GM19328 (cell line): Measurements from ENCODE around the gene CRYBA4.
"Not testable (repeated sequence)": the region's sequence is repeated elsewhere in the genome, so short reads cannot be mapped to it uniquely, and the experiment has no call there.

Experiments
- ATAC-seq: cut with Tn5 transposase; IDR thresholded peaks from one replicate; pipeline ENCODE4 v1.9.1; 2021; ENCODE audit warnings: mild to moderate bottlenecking, moderate library complexity; ENCODE audit not compliant: unreplicated experiment

The CRYBA4 gene

DNA sequence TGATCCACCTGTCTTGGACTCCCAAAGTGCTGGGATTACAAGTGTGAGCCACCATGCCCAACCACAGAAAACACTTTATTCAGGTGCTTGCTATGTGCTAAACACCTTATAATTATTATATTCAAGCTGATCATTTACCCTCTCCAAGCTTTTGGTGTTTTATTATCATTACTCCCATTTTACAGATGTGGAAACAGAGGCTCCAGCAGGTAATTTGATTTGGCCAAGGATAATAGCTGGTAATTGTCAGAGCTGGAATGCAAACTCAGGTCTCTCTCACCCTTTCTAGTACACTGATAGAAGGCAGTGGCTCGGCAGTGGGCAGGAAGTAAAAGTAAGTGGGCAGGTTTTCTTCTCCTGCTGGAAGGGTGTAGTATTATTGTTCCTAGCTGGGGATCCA, 28.0 kb upstream of the CRYBA4 start:
- no peak for ATAC-seq

DNA sequence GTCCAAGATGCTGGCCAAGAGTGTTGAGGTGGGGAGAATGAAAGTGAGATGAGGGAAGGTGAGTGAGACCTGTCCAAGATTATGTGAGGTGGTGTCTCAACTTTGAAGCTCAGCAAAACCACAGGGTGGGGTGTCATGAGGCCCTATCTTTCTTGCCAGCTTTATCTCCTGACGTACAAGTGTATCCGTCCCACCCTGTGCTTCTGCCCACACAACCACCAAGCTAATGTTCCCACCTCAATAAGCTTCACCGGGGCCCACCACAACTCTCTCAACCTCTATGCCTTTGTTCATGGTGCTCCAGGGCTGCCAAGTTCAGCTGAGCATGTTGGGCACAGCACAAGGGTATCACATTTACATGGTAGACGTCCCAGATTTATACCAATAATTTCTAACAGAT, 24.7 kb upstream of the CRYBA4 start:
- ATAC-seq: no peak

DNA sequence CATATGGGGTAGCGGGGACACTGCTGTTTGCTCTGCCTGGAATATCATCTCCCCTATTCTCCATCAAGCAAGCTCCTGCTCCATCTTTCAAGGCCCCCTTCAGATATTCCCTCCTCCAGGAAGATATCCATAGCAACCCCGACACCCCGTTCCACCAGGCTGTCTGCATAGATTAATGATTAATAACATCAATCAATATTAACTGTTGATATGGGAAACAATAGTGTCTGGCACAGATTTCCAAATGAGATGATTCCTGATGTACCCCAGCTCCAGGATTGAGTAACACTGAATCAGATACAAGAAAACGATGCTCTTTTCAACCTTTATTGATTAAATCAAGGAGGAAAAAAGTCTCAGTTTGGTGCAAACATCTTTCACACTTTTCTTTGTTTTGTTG, 24.3 kb upstream of the CRYBA4 start:
- ATAC-seq: no peak

DNA sequence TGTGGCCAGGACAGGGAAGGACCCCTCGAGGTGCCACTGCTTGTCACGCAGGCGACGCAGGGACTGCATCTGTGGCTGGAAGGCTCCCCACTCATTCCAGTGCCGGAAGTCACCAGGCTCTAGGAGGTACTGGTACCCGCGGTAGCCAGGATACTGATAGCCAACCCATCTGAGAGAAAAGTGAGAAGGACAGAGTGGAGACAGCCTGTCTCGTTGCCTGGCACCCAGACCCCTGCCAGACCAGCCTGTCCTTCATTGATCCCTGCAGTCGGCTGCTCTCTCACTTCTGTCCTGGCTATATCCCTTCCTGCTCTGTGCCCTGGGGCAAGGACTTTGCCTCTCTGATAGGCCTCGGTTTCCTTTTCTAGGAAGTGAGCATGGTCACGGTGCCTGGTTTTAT, 22.3 kb upstream of the CRYBA4 start:
- no peak for ATAC-seq

DNA sequence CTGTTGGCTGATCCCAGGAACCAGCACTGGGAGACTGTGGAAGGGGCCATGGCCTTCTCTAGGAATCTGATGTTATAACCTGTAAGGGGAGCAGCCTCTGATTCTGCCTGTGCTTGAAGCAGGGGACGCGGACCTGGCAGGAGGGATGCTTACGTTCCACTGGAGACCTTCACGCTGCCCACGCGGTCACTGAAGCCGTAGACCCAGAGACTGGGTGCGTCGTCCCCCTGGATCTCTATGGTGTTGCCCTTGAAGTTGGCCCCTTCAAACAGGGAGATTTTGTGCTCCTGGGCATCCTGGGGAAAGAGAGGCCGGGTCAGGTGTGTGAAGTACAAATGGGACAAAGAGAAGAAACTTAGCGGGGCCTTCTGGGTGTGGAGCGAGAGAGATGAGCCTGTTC, 20.0 kb upstream of the CRYBA4 start:
- ATAC-seq: no peak

DNA sequence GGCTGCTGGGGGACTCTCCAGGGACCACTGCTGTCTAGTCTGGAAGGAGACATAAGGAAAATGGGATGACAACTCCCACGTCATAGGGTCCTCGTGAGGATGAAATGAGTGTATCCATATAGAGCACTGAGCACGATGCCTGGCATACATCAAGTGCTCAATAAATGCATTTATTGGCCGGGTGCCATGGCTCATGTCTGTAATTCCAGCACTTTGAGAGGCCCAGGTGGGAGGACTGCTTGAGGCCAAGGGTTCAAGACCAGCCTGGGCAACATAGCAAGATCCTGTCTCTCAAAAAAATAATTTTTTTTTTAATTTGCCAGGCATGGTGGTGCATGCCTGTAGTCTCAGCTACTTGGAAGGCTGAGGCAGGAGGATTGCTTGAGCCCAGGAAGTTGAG, 19.6 kb upstream of the CRYBA4 start:
- ATAC-seq: no peak

DNA sequence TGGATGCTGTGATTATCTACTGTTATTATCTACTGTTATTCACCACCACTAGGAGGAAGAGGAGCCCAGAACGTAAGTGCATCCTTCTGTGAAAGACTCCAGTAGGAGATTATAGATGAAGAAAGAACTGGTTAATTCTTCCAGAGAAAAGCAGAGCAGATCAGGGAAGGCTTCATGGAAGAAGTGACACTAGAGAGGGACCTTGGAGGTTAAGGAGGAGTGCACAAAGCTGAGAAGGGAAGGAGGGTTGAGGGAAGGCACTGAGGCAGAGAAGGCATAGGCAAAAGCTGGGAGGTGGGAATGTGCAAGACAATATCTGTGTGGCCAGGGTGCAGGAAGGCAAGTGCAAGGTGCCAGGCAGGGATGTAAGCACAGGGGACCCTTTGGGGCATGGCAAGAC, 17.4 kb upstream of the CRYBA4 start:
- no peak for ATAC-seq

DNA sequence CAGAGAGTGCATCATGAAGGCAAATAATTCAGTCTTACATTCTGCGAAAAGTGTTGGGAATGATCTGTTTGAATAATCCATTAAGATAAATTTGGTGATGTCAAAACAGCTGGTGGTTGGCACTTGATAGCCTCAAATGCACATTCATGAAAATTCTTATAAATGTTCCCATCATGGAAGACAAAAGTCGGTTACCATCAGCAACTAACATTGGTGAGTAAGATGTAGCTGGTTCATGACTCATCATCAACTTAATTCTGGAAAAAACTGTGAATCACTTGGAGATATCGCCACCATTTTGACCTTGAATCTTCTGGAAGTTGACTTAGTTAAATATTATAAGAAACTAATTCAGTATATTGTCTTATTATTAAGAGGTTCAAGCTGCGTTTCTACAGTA, 15.2 kb upstream of the CRYBA4 start:
- no peak for ATAC-seq

DNA sequence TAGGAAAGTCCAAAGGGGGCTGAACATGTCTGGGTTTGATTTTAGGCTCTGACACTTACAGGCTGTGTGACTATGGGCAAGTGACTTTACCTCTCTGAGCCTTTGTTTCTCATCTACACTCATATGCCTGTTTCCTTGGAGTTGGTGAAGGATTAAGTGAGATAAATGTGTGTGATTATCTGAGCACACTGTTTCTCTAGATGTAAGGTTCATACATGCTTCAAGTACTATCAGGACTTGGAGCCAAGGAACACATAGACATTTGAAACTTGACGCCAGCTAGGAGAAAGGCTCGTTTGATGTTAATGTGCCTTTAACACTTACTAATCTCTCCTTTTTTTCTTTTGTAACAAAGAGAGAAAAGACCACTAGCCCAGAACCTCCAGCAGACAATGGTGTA, 13.6 kb upstream of the CRYBA4 start:
- ATAC-seq: no peak

DNA sequence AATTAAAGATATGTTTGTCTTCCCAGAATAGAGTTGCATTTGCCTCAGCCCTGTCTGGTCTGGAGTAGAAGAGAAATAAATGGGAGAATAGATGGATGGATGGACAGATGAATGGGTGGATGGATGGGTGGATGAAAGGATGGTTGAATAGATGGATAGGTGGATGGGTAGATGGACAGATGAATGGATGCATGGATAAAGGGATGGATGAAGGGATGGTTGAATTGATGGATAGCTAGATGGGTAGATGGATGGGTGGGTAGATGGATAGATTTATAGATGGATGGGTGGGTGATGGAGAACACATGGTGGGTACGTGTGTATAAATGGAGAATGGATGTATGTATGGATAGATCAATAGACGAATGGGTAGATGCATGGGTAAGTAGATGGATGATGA, 12.5 kb upstream of the CRYBA4 start:
- no peak for ATAC-seq

DNA sequence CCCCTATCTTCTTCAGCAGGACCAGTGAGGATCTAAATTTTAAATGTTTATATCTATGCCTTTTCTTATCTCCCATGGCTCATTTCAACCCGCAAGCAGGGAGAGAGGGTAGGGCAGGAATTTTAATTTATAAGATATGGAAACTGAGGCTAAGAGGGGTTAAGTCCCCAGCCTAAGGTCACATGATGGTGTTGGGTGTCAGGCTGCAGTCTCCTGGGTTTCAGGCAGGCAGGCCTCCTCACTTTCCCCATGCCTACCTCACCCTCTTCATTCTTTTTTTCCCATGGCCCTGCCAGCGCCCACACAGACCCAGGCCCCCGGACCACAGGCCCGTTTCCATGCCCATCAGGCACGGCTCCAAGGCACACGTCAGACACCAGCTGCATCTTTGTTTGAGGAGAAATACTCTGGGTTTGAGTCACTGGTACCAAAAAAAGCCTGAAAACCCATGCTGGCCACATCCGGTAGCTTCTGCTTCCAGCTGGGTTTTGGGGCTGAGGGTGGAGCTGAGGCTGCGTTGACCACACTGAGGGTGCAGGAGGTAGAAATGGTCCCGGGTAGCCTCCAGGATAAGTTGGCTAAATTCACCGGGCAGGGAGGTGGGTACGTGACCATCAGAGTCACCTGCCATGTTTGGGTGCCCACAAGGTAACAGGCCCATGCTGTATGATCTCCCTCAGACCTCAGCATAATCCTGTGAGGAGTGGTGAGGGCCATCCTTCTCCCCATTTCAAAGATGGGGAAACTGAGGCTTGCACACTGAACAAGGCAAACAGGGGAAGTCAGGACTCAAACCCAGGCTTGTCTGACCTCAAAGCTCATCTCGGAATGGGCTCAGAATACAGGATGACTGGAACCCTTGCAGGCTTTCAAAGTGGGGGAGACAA, 11.4 kb upstream of the CRYBA4 start:
- peak; percentile 53 for ATAC-seq

DNA sequence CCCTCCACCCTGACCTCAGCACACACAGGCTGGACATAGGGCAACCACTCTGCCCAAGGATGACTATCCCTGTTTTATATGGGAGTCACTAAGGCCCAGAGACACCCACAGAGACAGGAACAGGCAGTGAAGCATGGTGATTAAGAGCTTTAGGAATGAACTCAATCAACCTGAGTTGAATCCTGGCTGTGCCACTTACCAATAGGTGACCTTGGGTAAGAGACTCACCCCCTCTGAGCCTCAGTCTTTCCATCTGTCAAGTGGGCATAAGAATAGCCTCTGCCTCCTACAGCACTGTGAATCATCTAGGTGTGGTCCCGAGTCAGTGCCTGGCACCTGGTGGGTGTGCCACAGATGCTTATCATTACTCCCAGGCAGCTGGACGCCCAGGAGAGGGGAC, 10.8 kb upstream of the CRYBA4 start:
- no peak for ATAC-seq

DNA sequence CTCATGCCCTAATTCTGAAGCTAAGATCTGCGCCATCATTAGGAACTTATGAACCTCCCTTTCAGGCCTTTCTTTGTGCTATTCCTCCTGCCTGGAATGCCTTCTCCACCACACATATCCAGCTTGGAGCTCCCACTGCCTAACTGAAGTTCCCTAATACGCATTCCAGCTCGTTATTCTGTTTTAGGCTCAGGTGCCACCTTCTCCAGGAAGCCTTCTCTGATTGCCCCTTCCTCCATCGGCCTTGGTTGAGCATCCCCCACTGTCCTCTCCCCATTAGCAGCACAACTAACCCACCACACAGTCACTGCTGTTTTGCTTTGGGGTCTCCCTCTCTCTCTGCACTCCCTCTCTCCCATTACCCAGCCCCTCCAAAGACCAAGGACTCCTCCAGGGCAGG, 9.1 kb upstream of the CRYBA4 start:
- ATAC-seq: no peak

DNA sequence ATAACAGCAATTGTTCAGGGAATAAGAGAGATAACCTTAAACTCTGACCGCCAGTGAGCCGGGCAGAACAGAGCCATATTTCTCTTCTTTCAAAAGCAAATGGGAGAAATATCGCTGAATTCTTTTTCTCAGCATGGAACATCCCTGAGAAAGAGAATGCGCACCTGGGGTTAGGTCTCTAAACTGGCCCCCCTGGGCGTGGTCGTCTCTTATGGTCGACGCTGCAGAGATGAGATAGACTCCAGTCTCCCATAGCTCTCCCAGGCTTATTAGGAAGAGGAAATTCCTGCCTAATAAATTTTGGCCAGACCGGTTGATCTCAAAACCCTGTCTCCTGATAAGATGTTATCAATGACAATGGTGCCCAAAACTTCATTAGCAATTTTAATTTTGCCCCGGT, 8.0 kb upstream of the CRYBA4 start:
- not testable (repeated sequence) for ATAC-seq

DNA sequence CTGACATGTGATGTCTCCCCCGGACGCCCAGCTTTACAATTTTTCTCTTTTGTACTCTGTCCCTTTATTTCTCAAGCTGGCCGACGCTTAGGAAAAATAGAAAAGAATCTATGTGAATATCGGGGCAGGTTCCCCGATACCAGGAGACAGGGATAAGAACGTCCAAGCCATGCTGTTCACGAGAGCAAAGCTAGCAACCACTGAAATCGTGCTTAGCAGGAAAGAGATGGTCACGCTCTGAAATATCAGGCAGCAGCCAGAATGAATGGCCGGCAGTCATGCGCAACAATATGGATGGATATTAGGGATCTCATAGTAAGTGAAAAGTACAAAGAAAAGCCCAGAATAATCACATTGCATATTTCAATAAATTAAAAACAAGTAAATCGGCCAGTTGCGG, 7.4 kb upstream of the CRYBA4 start:
- no peak for ATAC-seq

DNA sequence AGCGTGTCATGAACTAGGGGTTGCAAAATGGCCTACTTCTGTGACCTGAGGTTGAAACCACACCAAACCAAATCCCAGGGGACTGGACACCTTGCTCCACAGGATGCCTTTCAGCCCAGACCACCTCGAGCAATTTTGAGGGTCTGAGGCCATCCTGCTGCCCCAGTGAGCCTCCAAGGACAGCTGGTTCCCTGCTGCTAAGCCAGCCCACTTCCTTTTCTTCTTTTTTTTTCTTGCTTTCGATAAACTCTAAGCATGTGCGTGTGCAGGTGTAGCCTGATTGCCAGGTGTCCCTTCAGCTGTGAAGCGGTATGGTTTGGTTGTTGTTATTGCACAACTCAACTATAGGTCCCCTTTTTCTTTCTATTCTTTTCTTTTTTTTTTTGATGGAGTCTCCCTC, 6.6 kb upstream of the CRYBA4 start:
- ATAC-seq: no peak

DNA sequence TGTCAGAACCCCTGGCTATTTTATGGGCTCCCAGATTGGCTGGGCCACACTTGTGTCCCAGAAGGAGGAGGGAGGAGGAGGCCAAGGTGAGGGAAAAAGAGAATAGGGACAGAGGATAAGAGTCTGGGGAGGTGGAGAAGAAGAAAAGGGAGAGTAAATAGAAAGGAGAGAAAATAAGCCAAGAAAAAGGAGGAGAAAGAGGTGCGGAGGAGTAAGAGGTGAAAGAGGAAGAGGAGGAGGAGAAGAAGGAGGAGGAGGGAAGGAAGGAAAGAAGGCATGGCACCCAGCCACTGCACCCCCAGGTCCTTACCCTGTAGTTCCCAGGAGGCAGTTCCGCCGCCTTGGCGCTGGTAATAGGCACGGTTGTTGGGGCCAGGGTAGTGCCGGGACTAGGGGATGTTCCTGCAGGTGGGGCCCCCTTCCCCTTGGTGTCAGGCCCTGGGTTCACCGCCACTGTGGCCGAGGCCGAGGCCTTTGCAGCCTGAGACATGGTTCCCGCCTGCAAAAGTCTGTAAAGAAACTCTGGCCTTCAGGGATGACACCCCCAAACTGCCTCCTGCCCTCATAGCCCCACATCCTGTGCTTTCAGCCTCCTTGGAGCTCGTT, 5.8 kb upstream of the CRYBA4 start:
- no peak for ATAC-seq

DNA sequence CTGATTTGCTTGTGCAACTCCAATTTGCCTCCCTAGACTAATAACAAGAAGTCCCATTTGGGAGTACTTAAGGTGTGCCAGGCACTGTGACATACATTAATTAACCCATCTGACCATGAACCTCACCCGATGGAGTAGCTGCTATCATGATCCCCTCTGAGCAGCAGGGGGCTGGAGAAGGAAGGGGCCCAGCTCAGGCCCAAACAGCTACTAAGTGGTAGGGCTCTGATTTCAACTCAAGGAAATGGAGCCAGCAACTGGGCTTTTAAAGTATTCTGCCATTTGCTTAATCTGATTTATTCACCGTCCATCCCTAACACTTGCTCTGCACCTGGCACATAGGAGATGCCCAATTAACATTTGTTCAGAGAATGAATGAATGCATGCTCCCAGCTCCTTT, 5.1 kb upstream of the CRYBA4 start:
- ATAC-seq: no peak

DNA sequence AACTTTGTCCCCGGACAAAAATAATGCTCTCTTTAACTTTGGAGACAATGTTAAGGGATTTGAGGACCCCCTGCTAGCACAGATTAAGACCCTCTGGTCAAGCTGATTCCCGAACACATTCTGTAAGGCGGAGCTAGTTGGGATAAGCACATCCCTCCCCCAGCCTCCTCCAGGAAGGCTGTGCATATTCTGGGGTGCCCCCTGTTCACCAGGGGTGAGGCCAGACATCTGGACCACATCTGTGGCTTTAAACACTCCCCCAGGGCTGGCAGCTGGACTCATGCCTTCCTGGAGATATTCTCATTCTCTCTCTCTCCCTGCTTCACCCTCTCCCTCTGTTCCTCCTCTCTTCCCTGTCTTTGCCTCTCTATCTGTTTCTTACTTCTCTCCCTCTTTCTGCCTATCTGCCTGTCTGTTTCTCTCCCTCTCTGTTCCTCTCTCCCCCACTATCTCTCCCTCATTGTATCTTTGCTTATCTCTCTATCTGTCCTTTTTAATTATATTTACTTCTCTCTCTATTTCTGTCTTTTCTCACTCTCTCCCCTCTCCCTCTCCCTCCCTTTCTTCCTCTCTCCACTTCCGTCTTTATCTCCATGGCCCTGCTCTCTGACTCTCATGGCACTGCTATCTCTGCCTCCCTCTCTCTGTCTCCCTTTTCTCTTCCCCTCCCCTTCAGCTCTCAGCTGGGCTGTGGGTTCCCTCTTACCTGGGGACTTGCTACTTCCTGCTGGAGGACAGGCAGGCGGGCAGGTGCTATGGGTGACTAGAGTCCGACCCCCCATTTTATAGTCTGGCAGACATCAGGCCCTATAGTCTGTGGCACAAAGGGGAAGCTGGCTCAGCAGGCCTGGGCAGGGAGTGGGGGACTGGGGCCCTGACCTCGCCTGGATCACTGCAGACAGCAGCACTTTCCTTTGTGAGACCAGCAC, 4.2 kb upstream of the CRYBA4 start, which contains the start of gene CRYBB1:
Gene CRYBB1, minus strand, starts transcription at position 757 of the 929 bp plus-strand sequence. CDS start 1,708 bp downstream, outside the sequence.
- no peak for ATAC-seq

DNA sequence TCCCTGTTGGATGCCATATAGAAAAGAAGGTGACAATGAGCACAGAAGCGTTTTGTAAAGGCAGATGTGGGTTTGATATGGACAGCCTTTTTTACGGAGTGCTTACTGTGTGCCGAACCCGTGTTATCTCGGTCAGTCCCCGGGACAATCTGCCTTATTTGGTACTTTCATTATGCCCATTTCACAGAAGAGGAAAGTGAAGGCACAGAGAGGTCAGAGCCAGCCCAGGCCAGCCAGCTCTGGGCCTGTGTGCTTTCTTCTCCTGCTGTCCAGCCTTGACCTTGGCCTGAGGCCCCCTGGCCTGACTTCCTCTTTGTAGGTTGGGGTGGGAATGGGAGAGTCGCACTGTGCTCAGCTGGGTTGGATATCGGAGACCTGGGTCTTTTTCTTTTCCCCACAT, 3.3 kb upstream of the CRYBA4 start:
- ATAC-seq: no peak

DNA sequence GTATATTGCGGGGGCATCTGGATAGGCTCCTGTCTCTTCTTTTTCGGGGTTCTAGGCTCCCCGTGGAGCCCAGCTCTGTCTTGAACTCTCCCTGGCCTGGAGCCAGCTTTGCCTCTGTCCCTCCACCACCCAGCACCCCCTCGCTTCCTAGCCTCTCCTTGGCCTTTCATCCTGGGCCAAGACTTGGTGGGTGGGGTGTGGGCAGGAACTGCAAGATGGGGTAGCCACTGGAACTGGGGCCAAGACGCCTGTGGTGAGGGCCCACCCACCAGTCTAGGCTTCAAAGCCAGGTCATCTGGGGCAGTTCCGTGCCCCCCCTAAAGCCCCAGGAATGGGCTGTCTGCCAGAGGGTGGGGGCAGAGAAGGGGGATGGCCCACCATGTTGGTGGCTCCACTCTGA, 2.3 kb upstream of the CRYBA4 start:
- ATAC-seq: no peak
